ENCODE results near the gene PRR20C. TPM values are rescaled to one million over a fixed set of nuclear protein-coding genes. Genes with fewer than 3 reads are reported as not detected.

The PRR20C gene
- total RNA-seq, 2 experiments from 2014 or later, result not detected

Other genes with a start within 250 kb of the PRR20C start
- gene PRR20A, start 13.1 kb upstream of the PRR20C start, total RNA-seq, result not detected
- gene PRR20B, start 6.6 kb upstream of the PRR20C start, total RNA-seq, result not detected
- not detected for gene PRR20D, start 6.6 kb downstream of the PRR20C start, total RNA-seq
- gene PRR20E, start 13.1 kb downstream of the PRR20C start, total RNA-seq, result not detected